K562 (cell line): Measurements from ENCODE around the gene KIAA0930. TPM values are rescaled to one million over a fixed set of nuclear protein-coding genes. Genes with fewer than 3 reads are reported as not detected.

Source experiments
- ATAC-seq: fragments of 200-7000 bp; cut with Tn5 transposase; 3 replicates; pipeline ENCODE4 v1.9.1; 2020; ENCODE audit warnings: moderate library complexity
- BruUV-seq: library from RNA; stranded (reverse); fragments of 400-500 nt; replicated peaks from 2 replicates; lab custom pipeline; 2021; lab: Mats Ljungman, UMichigan
- CTCF ChIA-PET: fragments of 300-600 bp; formaldehyde crosslinking; extraction: SDS; loops from one replicate; lab custom pipeline; 2021; ENCODE audit warnings: low intra/inter-chr PET ratio; lab: Yijun Ruan, JAX
- POLR2A ChIA-PET: fragments of 300-600, 350-650 bp; sonication (Branson Sonifier 250); formaldehyde crosslinking; extraction: SDS; loops from one replicate; lab custom pipeline; 2021; ENCODE audit warnings: antibody characterized with exemption, inconsistent platforms; lab: Yijun Ruan, JAX
- DNase-seq, 4 experiments: peaks; one replicate each; pipeline versions ENCODE4 v3.0.0 to v3.0.0-alpha.2; 2011 to 2018; ENCODE audit warnings: low spot score in 3 of 4, mixed read lengths in 3 of 4; ENCODE audit errors: extremely low read depth in 1 of 4
- FAIRE-seq: peaks from 2 replicates; lab custom pipeline; 2011; peaks lifted over from hg19 to GRCh38; lab: Jason Lieb, UNC
- H2AFZ ChIP-seq: 2 replicates; pipeline ENCODE4 v1.6.0; 2011; ENCODE audit warnings: low read depth, low read length, control low read depth, inconsistent platforms
- H3K27ac ChIP-seq: fragments of 200-600 bp; 3 replicates; pipeline ENCODE4 v1.8.0; 2011; ENCODE audit warnings: low read depth, mild to moderate bottlenecking, control low read depth, inconsistent platforms, low read length, moderate library complexity, mixed read lengths; ENCODE audit errors: extremely low read depth
- H3K27me3 ChIP-seq, 2 experiments: fragments of 300-600 bp in 1 of 2; 2 replicates in 1 of 2; 3 replicates in 1 of 2; pipeline versions ENCODE4 v1.6.0 to v1.8.0; 2011; ENCODE audit warnings: inconsistent platforms in 2 of 2, low read length in 2 of 2, mild to moderate bottlenecking in 1 of 2, mixed read lengths in 1 of 2, moderate library complexity in 1 of 2; ENCODE audit not compliant: control insufficient read depth in 2 of 2, insufficient read depth in 2 of 2
- H3K36me3 ChIP-seq: fragments of 300-600 bp; 3 replicates; pipeline ENCODE4 v1.8.0; 2011; ENCODE audit warnings: mild to moderate bottlenecking, low read length, inconsistent platforms; ENCODE audit not compliant: control insufficient read depth, insufficient read depth
- H3K4me1 ChIP-seq, 2 experiments: fragments of 200-600 bp in 1 of 2; replicated peaks in 1 of 2; 2 replicates in 1 of 2; 3 replicates in 1 of 2; pipeline versions ENCODE4 v1.5.1 to v1.8.0; 2011; ENCODE audit warnings: inconsistent platforms in 2 of 2, low read length in 2 of 2, mild to moderate bottlenecking in 1 of 2, mixed read lengths in 1 of 2, moderate library complexity in 1 of 2; ENCODE audit not compliant: control insufficient read depth in 2 of 2, insufficient read depth in 2 of 2
- H3K4me2 ChIP-seq: 2 replicates; pipeline ENCODE4 v1.6.1; 2011; ENCODE audit warnings: low read length, control low read depth, inconsistent platforms, mixed read lengths; ENCODE audit not compliant: insufficient read depth
- H3K4me3 ChIP-seq: fragments of 200-600 bp; sonication (generic), shearing (Covaris generic); 2 replicates; pipeline ENCODE4 v1.5.1; 2016; ENCODE audit warnings: control low read depth, inconsistent platforms
- H3K79me2 ChIP-seq: fragments of 200-600 bp; 3 replicates; pipeline ENCODE4 v1.8.0; 2011; ENCODE audit warnings: low read length, inconsistent platforms; ENCODE audit not compliant: control insufficient read depth, insufficient read depth
- H3K9ac ChIP-seq, 2 experiments: 2 replicates each; pipeline versions ENCODE4 v1.6.0 to v1.6.1; 2011; ENCODE audit warnings: low read depth in 2 of 2, low read length in 2 of 2, control low read depth in 1 of 2, inconsistent platforms in 1 of 2, mild to moderate bottlenecking in 1 of 2, mixed read lengths in 1 of 2; ENCODE audit not compliant: insufficient read depth in 1 of 2
- H3K9me1 ChIP-seq: one replicate; pipeline ENCODE4 v1.6.0; 2011; ENCODE audit warnings: inconsistent platforms, mild to moderate bottlenecking, low read length, moderate library complexity; ENCODE audit not compliant: control insufficient read depth, insufficient read depth
- H3K9me3 ChIP-seq: replicated peaks from 2 replicates; pipeline ENCODE4 v1.5.1; 2011; ENCODE audit warnings: low read depth, low read length, inconsistent platforms; ENCODE audit not compliant: control insufficient read depth, insufficient read depth
- H4K20me1 ChIP-seq: replicated peaks from 2 replicates; pipeline ENCODE4 v1.6.1; 2011; ENCODE audit warnings: low read length, inconsistent platforms, mixed read lengths; ENCODE audit not compliant: control insufficient read depth, insufficient read depth
- BACH1 ChIP-seq: fragments of 200-800 bp; sonication (Bioruptor generic); IDR thresholded peaks from 2 replicates; pipeline ENCODE4 v1.6.1; 2016; ENCODE audit warnings: missing genetic modification characterization, missing compliant biosample characterization
- BHLHE40 ChIP-seq: IDR thresholded peaks from 2 replicates; pipeline ENCODE4 v1.6.1; 2011; ENCODE audit warnings: low read length, improper control_type of control experiment
- BMI1 ChIP-seq: fragments of 150-350 bp; IDR thresholded peaks from 2 replicates; pipeline ENCODE4 v1.6.1; 2014; ENCODE audit warnings: low read length
- CEBPB ChIP-seq: fragments of 450-650 bp; IDR thresholded peaks from 2 replicates; pipeline ENCODE4 v1.6.1; 2016; ENCODE audit warnings: missing genetic modification characterization, missing compliant biosample characterization
- CEBPG ChIP-seq, 3 experiments: fragments of 200-800 bp in 1 of 3; sonication (Bioruptor generic) in 1 of 3; sonication (generic) in 1 of 3; formaldehyde crosslinking in 1 of 3; IDR thresholded peaks in 2 of 3; conservative IDR thresholded peaks in 1 of 3; 2 replicates each; pipeline versions ENCODE4 v1.6.1 to v1.8.0; 2016 to 2022; ENCODE audit warnings: missing compliant biosample characterization in 2 of 3, missing genetic modification characterization in 2 of 3, mild to moderate bottlenecking in 1 of 3, missing genetic modification reagents in 1 of 3
- HDAC3 ChIP-seq: fragments of 450-650 bp; IDR thresholded peaks from 2 replicates; pipeline ENCODE4 v1.6.1; 2018; ENCODE audit warnings: borderline replicate concordance, mild to moderate bottlenecking, moderate library complexity; ENCODE audit not compliant: partially characterized antibody
- KLF6 ChIP-seq: fragments of 250-450 bp; sonication (Bioruptor Pico); IDR thresholded peaks from 2 replicates; pipeline ENCODE4 v1.4.0; 2020; ENCODE audit warnings: mild to moderate bottlenecking, moderate library complexity, borderline replicate concordance
- POLR2A ChIP-seq: fragments of 450-650 bp; conservative IDR thresholded peaks from 2 replicates; pipeline ENCODE4 v1.6.1; 2016
- SIN3A ChIP-seq, 2 experiments: fragments of 150-350 bp in 1 of 2; IDR thresholded peaks; 2 replicates each; pipeline ENCODE4 v1.6.1; 2011 to 2016; ENCODE audit warnings: borderline replicate concordance in 2 of 2, low read depth in 2 of 2, low read length in 2 of 2, mild to moderate bottlenecking in 2 of 2, moderate library complexity in 2 of 2; ENCODE audit not compliant: control insufficient read depth in 1 of 2
- ZNF274 ChIP-seq: IDR thresholded peaks from 2 replicates; pipeline ENCODE4 v1.6.1; 2011; ENCODE audit warnings: low read depth, mild to moderate bottlenecking, low read length, moderate library complexity, borderline replicate concordance
- WGBS: fragments of 100-300 bp; shearing (Covaris generic); methylation state at CpG from one replicate; pipeline ENCODE4 v1.1.6; 2016; ENCODE audit warnings: low coverage, mixed read lengths; ENCODE audit not compliant: insufficient coverage; ENCODE audit errors: missing lambda C conversion rate; 5-methylcytosine and 5-hydroxymethylcytosine counted together
- in situ Hi-C: fragments of 300-500 bp; cut with MboI; formaldehyde crosslinking; loops from 4 replicates; pipeline ENCODE4 v1.15.0; 2018; ENCODE audit warnings: inconsistent platforms, mixed read lengths
- intact Hi-C: fragments of 100-400 bp; cut with micrococcal nuclease; formaldehyde crosslinking; loops from 2 replicates; pipeline ENCODE4 v1.14.2; 2022
- polyA plus RNA-seq, 8 experiments: library from polyadenylated mRNA; depleted of rRNA in 4 of 8; stranded (reverse) in 5 of 8; unstranded in 3 of 8; fragments of >200 nt; fragmentation: Nextera tagmentation in 2 of 8; fragmentation: Illumina TruSeq in 1 of 8; extraction: Ambion mirVana in 2 of 8; extraction: Trizol in 1 of 8; gene quantifications; 2 replicates each; pipeline versions ENCODE4 v1.2.1 to v1.2.3, GENCODE V29; 2011 to 2014; ENCODE audit warnings: inconsistent platforms in 1 of 8, missing spikeins in 1 of 8
- total RNA-seq, 7 experiments: library from RNA; depleted of rRNA in 6 of 7; stranded (reverse); fragments of >200 nt in 6 of 7; fragmentation: Illumina TruSeq in 2 of 7; extraction: Trizol in 2 of 7; gene quantifications; 2 replicates each; pipeline versions ENCODE4 v1.2.1 to v1.2.3, GENCODE V29; 2011 to 2021; ENCODE audit warnings: low replicate concordance in 1 of 7
- TF ChIP-seq, protein P1 (sequence below): sonication (generic); formaldehyde crosslinking; IDR thresholded peaks from 2 replicates; pipeline ENCODE4 v1.8.1; 2023; ENCODE audit warnings: mild to moderate bottlenecking, missing genetic modification reagents, moderate library complexity
- TF ChIP-seq, protein P2 (sequence below): fragments of 250-450 bp; sonication (Bioruptor Pico); IDR thresholded peaks from 2 replicates; pipeline ENCODE4 v1.8.0; 2022; ENCODE audit warnings: moderate library complexity, mild to moderate bottlenecking, inconsistent platforms

The KIAA0930 gene
- total and polyA plus RNA-seq, 9 of the 15 experiments (the other 6 are each of a cell fraction or from before 2014, with no cell fraction given): 0.24 to 12.1 (median 6.4) TPM

DNA sequence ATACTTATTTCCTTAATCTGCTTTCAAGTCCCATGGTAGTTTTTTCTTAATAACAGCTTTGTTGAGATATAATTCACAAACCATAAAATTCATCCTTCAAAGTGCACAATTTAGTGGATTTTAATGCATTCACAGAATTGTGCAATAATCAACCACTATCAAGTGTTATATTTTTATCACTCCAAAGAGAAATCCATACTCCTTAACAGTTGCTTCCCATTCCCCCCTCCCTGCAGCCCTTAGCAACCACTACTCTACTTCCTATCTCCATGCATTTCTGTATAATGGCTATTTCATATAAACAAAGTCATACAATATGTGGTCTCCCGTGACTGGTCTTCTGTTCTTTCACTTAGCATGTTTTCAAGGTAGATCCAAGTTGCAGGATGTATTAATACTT lies 95.8 kb downstream of the KIAA0930 start:
- Histone ChIP-seq H3K4me3 (no peak overlapping the region), H3K36me3 (no peaks in the 10 kb centered on the region), H3K4me1 (no peaks in the 10 kb centered on the region), H3K27ac (no peak overlapping the region), H3K79me2 (no peaks in the 10 kb centered on the region), H2AFZ (no peak overlapping the region), H3K9me3 (0 out of 2 replicates have a peak, but pooled peaks cover 2% of the 10 kb centered on the region), H3K9ac (no peak overlapping the region), H4K20me1 (no peaks in the 10 kb centered on the region), H3K9me1 (no peaks in the 10 kb centered on the region), H3K27me3 (no peaks in the 10 kb centered on the region), H3K4me2 (no peak overlapping the region)
- in situ Hi-C loops (no loop called here), intact Hi-C loops (no loop called here)
- ATAC-seq (no peak), DNase-seq (no peak), FAIRE-seq (no peak)
- WGBS: 0% methylated on average over 1 of the region's 1 CpG
- no TSS peak for BruUV-seq
- ChIA-PET CTCF (no interaction called here), POLR2A (interaction anchor here (0.6 to 0.9 kb wide), 2 partner anchors 19 to 111 kb away, joined by 3 to 4 read pairs; partner anchors contain the start of gene NUP50)
- TF ChIP-seq CEBPG (CRISPR knock-in tag; IDR thresholded peaks at IDR 0.05) (no peak), CEBPG (tag; conservative IDR thresholded peaks at IDR 0.05 in 1 of 2, IDR thresholded peaks at IDR 0.05 in 1 of 2) (peak in 1 of 2 experiments; percentile 43; a peak in 3 of 4 replicates), CEBPB (tag) (peak; percentile 46; the same call in 1 of the 2 replicates), HDAC3 (no peak), SIN3A (IDR thresholded peaks at IDR 0.05; ENCODE audit: borderline replicate concordance in 2 of 2, control insufficient read depth in 1 of 2, low read depth in 2 of 2, low read length in 2 of 2) (no peak)

DNA sequence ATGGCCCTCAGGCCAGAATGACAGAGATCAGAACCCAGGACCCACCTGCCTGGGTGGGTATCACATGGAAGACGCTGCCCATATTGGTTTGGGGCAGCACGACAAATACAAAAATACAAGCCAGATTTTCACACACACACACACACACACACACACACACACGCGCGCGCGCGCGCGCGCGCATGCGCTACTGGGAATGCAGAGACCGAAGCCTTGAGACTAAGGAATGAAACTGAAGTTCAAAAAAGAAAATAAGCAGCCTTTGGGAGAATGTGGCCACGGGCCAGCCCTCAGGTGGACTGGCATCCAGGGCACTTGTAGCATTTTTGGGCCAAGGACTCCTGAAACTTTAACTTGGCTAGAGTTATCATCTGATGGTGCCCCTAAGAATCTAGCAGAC lies 98.3 kb downstream of the KIAA0930 start:
- no peaks in the 10 kb centered on the region for H3K79me2 ChIP-seq
- H3K4me3 ChIP-seq: no peak overlapping the region
- DNase-seq (no peak), ATAC-seq (no peak), FAIRE-seq (no peak)
- H3K9ac ChIP-seq: no peak overlapping the region
- in situ Hi-C loops (no loop called here), intact Hi-C loops (no loop called here)
- H3K27ac ChIP-seq: no peak overlapping the region
- H3K9me1 ChIP-seq: no peaks in the 10 kb centered on the region
- H3K9me3 ChIP-seq: 0 out of 2 replicates have a peak, but pooled peaks cover 2% of the 10 kb centered on the region
- no peak overlapping the region for H2AFZ ChIP-seq
- no peaks in the 10 kb centered on the region for H3K4me1 ChIP-seq
- H3K27me3 ChIP-seq: no peaks in the 10 kb centered on the region
- H4K20me1 ChIP-seq: no peaks in the 10 kb centered on the region
- 60% methylated on average over 5 of the region's 15 CpGs for WGBS
- ChIA-PET POLR2A (interaction anchor here (0.6 kb wide), 1 partner anchor 11 kb away, joined by 4 read pairs; no protein-coding TSS in a partner anchor), CTCF (no interaction called here)
- BruUV-seq: no TSS peak
- no peak overlapping the region for H3K4me2 ChIP-seq
- H3K36me3 ChIP-seq: no peaks in the 10 kb centered on the region
- no peak for TF ChIP-seq BACH1 (tag)
- TF ChIP-seq, protein P1, sequence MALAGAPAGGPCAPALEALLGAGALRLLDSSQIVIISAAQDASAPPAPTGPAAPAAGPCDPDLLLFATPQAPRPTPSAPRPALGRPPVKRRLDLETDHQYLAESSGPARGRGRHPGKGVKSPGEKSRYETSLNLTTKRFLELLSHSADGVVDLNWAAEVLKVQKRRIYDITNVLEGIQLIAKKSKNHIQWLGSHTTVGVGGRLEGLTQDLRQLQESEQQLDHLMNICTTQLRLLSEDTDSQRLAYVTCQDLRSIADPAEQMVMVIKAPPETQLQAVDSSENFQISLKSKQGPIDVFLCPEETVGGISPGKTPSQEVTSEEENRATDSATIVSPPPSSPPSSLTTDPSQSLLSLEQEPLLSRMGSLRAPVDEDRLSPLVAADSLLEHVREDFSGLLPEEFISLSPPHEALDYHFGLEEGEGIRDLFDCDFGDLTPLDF (CRISPR knock-in tag): no peak
- no peak for TF ChIP-seq BHLHE40
- TF ChIP-seq ZNF274: no peak
- TF ChIP-seq KLF6 (CRISPR knock-in tag): no peak
- TF ChIP-seq BMI1: no peak
- TF ChIP-seq, protein P2, sequence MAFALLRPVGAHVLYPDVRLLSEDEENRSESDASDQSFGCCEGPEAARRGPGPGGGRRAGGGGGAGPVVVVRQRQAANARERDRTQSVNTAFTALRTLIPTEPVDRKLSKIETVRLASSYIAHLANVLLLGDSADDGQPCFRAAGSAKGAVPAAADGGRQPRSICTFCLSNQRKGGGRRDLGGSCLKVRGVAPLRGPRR (CRISPR knock-in tag): no peak
- TF ChIP-seq POLR2A: no peak
